Effector CD8-positive, alpha-beta T cell (primary cell): Measurements from ENCODE around the gene RET.

Source experiments
- DNase-seq: peaks from one replicate; lab custom pipeline; 2025; lab: John Stamatoyannopoulos, UW
- total RNA-seq, 4 experiments: gene quantifications; one replicate each; lab custom pipeline; 2026; lab: John Stamatoyannopoulos, UW

The RET gene
- total RNA-seq = 0.18 to 0.98 (median 0.56) reads per million in 4 experiments

GRCh38 chr10:43076876-43077420 is at the start of gene RET:
Gene RET, plus strand, starts transcription at chr10:43077069. Its CDS starts 190 bp downstream, at chr10:43077259.
- DNase-seq = no peak

GRCh38 chr10:43027331-43027955 is 49.4 kb upstream of the RET start:
- no peak for DNase-seq

- DNase-seq = no peak
These were observed 48.7 kb upstream of the RET start for GRCh38 chr10:43028143-43028542.

GRCh38 chr10:43029043-43029442 is 47.8 kb upstream of the RET start:
- DNase-seq = no peak

- no peak for DNase-seq
These were observed 44.3 kb upstream of the RET start for GRCh38 chr10:43032613-43033012.

- no peak for DNase-seq
These were observed 41.1 kb upstream of the RET start for GRCh38 chr10:43035800-43036199.

- no peak for DNase-seq
These were observed 40.1 kb upstream of the RET start for GRCh38 chr10:43036481-43037428.

GRCh38 chr10:43037440-43037839 is 39.4 kb upstream of the RET start:
- DNase-seq = no peak

GRCh38 chr10:43037942-43038782 is 38.7 kb upstream of the RET start:
- DNase-seq = no peak

- DNase-seq = no peak
These were observed 37.9 kb upstream of the RET start for GRCh38 chr10:43038783-43039623.

- DNase-seq = no peak
These were observed 37.0 kb upstream of the RET start for GRCh38 chr10:43039624-43040481.

GRCh38 chr10:43040482-43041256 is 36.2 kb upstream of the RET start:
- no peak for DNase-seq

GRCh38 chr10:43041422-43042342 is 35.2 kb upstream of the RET start:
- no peak for DNase-seq

GRCh38 chr10:43042503-43043341 is 34.1 kb upstream of the RET start:
- DNase-seq = no peak

- DNase-seq = no peak
These were observed 33.5 kb upstream of the RET start for GRCh38 chr10:43043342-43043772.

GRCh38 chr10:43043773-43044447 is 33.0 kb upstream of the RET start:
- no peak for DNase-seq
